GM10248 (cell line): Measurements from ENCODE around the gene NCOR2.

Experiments
- CTCF ChIA-PET: fragments of 300-600 bp; sonication (Branson Sonifier 250); formaldehyde crosslinking; extraction: SDS; loops from one replicate; lab custom pipeline; 2021; ENCODE audit warnings: antibody characterized with exemption; lab: Yijun Ruan, JAX
- POLR2A ChIA-PET: fragments of 350-650 bp; sonication (Branson Sonifier 250); formaldehyde crosslinking; extraction: SDS; loops from one replicate; lab custom pipeline; 2020; ENCODE audit warnings: antibody characterized with exemption; lab: Yijun Ruan, JAX
- DNase-seq: peaks from one replicate; pipeline ENCODE4 v3.0.0; 2012; ENCODE audit errors: extremely low spot score
- CTCF ChIP-seq: IDR thresholded peaks from 2 replicates; pipeline ENCODE4 v1.5.1; 2012; ENCODE audit warnings: mild to moderate bottlenecking, low read depth; ENCODE audit errors: extremely low read depth, missing control alignments, control extremely low read depth

The NCOR2 gene

GRCh38 chr12:124524231-124524925 is 43.0 kb downstream of the NCOR2 start:
- ChIA-PET POLR2A (no interaction called here), CTCF (interaction anchor here (1.2 to 1.8 kb wide), 2 partner anchors 9 to 12 kb away, joined by 3 to 4 read pairs; no protein-coding TSS in a partner anchor)
- DNase-seq, result no peak
- no peak for TF ChIP-seq CTCF

- CTCF ChIA-PET, result interaction anchor here (0.9 to 1.3 kb wide), 2 partner anchors 18 to 243 kb away, joined by 3 to 4 read pairs; no protein-coding TSS in a partner anchor
These were observed 44.3 kb downstream of the NCOR2 start for GRCh38 chr12:124523071-124523470.

GRCh38 chr12:124520907-124521306 is 46.5 kb downstream of the NCOR2 start:
- CTCF ChIA-PET, result no interaction called here

More at GRCh38 chr12:124523071-124523470, 44.3 kb downstream of the NCOR2 start:
- POLR2A ChIA-PET, result no interaction called here
- no peak for TF ChIP-seq CTCF
- no peak for DNase-seq

GRCh38 chr12:124520265-124520701 is 47.1 kb downstream of the NCOR2 start:
- ChIA-PET POLR2A (no interaction called here), CTCF (interaction anchor here (1.3 kb wide), 1 partner anchor 9 kb away, joined by 5 read pairs; no protein-coding TSS in a partner anchor)
- TF ChIP-seq CTCF, result no peak
- DNase-seq, result no peak

More at GRCh38 chr12:124520907-124521306, 46.5 kb downstream of the NCOR2 start:
- TF ChIP-seq CTCF, result no peak
- no peak for DNase-seq
- POLR2A ChIA-PET, result no interaction called here

GRCh38 chr12:124519746-124520145 is 47.7 kb downstream of the NCOR2 start:
- ChIA-PET CTCF (interaction anchor here (1.1 to 1.3 kb wide), 2 partner anchors 9 to 26 kb away, joined by 5 read pairs; no protein-coding TSS in a partner anchor), POLR2A (no interaction called here)
- DNase-seq, result no peak
- TF ChIP-seq CTCF, result no peak

GRCh38 chr12:124518051-124518932 is 49.1 kb downstream of the NCOR2 start:
- TF ChIP-seq CTCF, result no peak
- POLR2A ChIA-PET, result no interaction called here
- no peak for DNase-seq
- CTCF ChIA-PET, result interaction anchor here (1.0 to 2.0 kb wide), 3 partner anchors 22 to 37 kb away, joined by 3 to 5 read pairs (median 4); no protein-coding TSS in a partner anchor
